ES-I3 (cell line): ENCODE data around the gene MIOX.

ENCODE experiments used
- H3K36me3 ChIP-seq: 2 replicates; pipeline ENCODE4 v1.6.1; 2013; ENCODE audit warnings: mild to moderate bottlenecking, low read length, control low read depth, moderate library complexity; ENCODE audit not compliant: insufficient read depth
- H3K4me1 ChIP-seq: 2 replicates; pipeline ENCODE4 v1.6.1; 2013; ENCODE audit warnings: mild to moderate bottlenecking, control low read depth, low read length; ENCODE audit not compliant: insufficient read depth
- H3K9ac ChIP-seq: 2 replicates; pipeline ENCODE4 v1.6.1; 2013; ENCODE audit warnings: low read depth, mild to moderate bottlenecking, low read length, moderate library complexity
- H3K9me3 ChIP-seq: 2 replicates; pipeline ENCODE4 v1.6.1; 2013; ENCODE audit warnings: mild to moderate bottlenecking, low read length, moderate library complexity; ENCODE audit not compliant: control insufficient read depth, insufficient read depth

The MIOX gene

DNA sequence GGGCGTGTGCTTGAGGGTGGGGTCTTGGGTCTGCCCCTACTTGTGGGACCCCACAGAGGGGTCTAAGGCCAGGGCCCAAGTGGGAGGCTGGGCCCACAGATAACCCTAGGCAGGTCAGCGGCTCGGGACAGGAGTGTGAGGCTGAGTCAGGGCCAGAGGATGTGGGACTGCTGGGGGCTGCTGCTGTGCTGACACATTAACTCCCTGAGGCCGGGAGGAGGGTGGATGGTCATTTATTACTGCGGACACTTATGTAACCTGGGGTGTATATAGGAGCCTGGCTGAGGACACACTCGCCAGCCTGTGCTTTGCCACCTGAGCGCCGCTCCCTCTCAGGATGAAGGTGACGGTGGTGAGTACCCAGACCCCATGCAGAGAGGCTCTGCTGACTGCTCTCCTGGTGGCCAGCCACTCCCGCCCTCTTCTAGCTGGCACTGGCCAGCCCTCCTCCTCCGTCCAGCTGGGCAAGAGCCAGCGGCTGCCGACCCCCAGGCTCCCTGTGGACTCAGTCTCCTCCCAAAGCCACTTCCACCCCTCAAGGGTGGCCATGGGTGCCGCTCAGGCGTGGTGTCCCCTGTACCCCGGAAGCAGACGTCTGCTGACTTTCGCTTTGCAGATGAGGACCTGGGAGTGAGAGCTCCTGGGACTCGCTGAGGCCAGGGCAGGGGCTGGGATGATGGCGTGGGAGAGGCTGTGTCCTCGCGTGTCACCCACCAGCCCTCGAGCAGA, at the start of gene MIOX:
Gene MIOX, plus strand, starts transcription at position 299 of the 729 bp plus-strand sequence. Its CDS starts 39 bp downstream, at position 338.
- H3K4me1 ChIP-seq = no peaks in the 10 kb centered on the region
- no peak within 1 kb of the TSS for H3K9ac ChIP-seq
- no peaks in the 10 kb centered on the region; the same call in 1 of the 2 replicates for H3K36me3 ChIP-seq
- no peaks in the 10 kb centered on the region for H3K9me3 ChIP-seq

DNA sequence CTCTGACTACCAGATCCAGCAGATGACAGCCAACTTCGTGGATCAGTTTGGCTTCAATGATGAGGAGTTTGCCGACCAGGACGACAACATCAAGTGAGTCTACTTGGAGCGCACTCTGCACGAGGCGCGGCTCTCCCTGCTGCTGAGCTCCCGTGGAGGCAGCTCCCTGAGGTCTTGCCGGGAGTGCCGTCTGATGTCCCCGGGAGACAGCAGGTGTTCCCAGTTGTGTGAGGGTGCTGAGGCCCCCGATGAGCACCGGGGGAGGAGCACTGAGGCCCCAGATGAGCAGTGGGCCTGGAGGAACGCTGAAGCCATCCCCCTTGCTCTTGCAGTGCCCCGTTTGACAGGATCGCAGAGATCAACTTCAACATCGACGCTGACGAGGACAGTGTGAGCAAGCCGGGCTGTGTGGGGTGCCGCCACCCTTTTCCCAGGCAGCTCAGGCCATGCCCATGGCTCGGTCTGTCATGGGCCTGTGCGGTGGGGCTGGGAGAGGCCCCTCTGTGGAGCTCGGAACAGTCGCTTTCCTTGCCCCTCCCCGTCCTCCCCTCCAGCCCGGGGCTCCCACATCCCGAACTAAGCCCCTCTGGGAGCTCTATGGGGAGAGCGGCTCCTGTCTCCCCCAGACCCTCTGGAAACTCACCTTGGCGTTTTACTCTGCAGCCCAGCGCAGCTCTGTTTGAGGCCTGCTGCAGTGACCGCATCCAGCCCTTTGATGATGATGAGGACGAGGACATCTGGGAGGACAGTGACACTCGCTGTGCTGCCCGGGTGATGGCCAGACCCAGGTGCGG, 49.0 kb upstream of the MIOX start:
- no peak overlapping the region for H3K9ac ChIP-seq
- no peaks in the 10 kb centered on the region for H3K4me1 ChIP-seq
- H3K36me3 ChIP-seq = no peaks in the 10 kb centered on the region; the same call in 1 of the 2 replicates

DNA sequence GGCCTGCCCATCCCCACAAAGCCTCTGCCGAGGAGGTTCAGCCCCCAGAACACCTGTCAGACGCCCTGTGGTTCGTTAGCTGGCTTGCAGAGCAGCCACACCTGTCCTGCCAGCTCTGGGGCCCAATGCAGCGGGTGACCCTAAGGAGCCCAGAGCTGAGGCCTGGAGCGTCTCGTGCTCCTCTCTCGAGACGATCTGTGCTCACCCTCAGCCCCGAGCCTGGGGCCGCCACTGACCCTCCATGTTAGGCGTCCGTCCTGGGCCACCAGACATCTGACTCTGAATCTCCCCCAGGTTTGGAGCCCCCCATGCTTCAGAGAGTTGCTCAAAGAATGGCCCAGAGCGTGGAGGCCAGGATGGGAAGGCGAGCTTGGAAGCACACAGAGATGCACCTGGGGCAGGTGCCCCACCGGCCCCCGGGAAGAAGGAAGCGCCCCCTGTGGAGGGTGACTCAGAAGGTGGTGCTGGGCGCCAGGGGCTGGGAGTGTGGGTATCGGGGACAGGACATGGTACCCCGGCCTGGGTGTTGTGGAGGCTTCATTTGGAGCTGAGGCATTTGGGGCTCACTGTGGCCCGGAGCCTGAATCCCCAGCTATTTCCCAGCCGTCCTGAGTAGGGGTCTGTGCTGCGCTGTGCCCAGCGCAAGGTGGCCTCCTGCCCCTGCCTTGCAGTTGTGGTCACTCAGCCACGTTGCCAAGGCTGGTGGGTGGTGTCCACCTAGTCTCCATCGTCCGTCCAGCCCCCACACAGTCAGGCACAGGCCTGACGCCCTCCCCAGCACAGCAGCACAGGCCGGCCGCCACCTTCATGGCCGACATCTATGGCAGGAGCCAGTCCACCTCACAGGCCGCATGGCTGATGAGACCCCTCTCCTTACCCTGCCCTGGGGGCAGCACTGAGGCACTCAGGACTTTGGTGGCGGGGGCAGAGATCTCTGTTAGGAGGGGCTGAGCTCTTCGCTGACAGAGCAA, 48.1 kb upstream of the MIOX start:
- no peaks in the 10 kb centered on the region for H3K4me1 ChIP-seq
- H3K36me3 ChIP-seq = no peaks in the 10 kb centered on the region; the same call in 1 of the 2 replicates
- H3K9ac ChIP-seq = no peak overlapping the region
- H3K9me3 ChIP-seq = no peaks in the 10 kb centered on the region

More for the DNA sequence above, 49.0 kb upstream of the MIOX start:
- H3K9me3 ChIP-seq = no peaks in the 10 kb centered on the region

DNA sequence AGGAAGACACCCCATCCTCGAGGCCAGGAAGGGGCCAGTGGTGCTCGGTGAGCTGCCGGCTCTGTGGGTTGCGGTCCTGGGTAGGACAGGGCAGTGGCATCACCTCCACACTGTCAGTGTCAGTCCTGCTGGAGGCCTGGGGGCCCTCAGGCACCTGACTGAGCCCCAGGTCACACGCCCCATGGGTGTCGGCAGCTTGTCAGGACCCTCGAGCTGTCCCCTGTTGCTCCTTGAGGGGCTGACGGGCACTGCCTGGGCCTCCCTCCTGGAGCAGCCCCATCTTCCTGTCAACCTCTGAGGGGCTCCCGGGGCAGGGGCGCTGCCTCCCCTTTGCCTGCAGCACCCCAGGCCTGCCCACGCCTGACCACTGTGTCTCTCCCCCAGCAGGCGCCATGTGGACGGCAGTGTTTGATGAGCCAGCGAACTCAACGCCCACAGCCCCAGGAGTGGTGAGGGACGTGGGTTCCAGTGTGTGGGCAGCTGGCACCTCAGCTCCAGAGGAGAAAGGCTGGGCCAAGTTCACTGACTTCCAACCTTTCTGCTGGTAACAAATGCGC, 47.3 kb upstream of the MIOX start:
- no peaks in the 10 kb centered on the region for H3K4me1 ChIP-seq
- H3K9ac ChIP-seq = no peak overlapping the region
- H3K36me3 ChIP-seq = no peaks in the 10 kb centered on the region; the same call in 1 of the 2 replicates
- no peaks in the 10 kb centered on the region for H3K9me3 ChIP-seq

DNA sequence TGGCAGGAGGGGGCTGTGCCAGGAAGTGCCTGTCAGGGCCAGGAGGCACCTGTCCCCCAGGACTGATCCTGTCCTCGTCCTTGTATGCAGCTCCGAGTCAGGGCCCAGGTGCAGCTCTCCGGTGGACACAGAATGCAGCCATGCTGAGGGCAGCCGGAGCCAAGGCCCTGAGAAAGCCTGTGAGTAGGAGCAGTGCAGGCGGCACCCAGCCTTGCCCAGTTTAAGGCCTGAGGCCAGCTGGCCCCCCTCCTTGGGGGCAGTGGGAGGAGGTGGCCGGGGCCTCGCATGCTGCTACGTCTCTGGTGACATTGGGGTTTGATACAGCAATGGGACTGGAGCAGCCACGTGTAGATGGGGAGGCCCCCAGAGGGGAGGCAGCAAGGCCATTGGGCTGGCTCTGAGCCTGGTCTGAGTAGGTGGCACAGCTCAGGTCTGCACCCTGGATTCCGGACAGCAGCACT, 46.8 kb upstream of the MIOX start:
- Histone ChIP-seq H3K36me3 (no peaks in the 10 kb centered on the region; the same call in 1 of the 2 replicates), H3K9ac (no peak overlapping the region), H3K4me1 (no peaks in the 10 kb centered on the region), H3K9me3 (no peaks in the 10 kb centered on the region)

DNA sequence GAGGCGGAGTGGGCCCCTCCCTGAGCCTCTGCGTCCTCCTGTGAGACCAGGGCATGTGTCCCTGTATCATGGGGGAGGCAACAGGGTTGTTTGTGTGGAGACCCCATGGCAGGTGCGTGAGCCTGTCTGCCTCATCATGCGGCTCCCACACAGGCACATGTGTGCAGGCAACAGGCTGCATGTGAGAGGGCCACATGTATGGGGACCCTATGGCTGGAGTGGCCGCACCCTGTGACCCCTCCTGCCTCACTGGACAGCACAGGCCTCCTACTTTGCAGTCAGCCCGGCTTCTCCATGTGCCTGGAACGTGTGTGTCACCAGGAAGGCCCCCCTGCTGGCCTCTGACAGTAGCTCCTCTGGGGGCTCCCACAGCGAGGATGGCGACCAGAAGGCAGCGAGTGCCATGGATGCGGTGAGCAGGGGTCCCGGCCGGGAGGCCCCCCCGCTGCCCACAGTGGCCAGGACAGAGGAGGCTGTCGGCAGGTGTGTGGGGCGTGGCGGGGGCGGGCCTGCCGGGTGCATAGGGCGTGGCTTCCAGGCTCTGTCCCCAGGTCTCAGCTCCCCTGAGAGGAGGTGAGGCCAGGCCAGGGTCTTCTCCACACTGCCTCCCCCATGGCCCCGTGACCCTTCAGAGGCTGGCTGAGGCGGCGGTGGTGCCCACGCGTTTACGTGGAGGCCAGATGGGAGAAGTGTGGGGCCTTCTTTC, 46.0 kb upstream of the MIOX start:
- Histone ChIP-seq H3K9ac (no peak overlapping the region), H3K4me1 (no peaks in the 10 kb centered on the region), H3K36me3 (no peaks in the 10 kb centered on the region), H3K9me3 (no peaks in the 10 kb centered on the region)

DNA sequence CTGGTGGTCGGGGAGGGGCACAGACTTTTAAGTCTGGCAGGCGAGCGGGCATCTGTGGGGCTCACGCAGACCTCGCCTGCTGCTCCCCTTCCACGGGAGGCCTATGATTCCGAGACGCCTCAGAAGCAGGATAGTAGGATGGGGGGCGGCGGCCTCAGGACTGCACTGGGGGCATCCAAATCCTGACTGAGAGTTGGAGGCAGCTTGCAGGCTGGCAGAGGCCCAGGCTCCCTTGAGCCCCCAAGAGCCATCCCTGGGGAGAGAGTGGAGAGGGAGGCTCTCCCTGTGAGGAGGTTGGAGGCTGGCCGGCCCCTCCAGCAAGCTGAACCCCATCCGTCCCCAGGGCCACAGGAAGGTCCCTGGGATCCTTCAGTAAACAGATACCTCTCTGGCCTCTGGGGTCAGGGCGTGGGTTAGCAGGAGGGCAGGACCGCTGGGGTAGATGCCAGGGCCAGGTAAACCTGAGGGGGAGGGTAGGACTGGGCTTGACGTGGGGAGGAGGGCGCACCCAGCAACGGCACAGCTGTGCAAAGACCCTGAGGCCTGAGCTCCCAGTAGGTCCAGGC, 45.1 kb upstream of the MIOX start:
- no peaks in the 10 kb centered on the region for H3K36me3 ChIP-seq

DNA sequence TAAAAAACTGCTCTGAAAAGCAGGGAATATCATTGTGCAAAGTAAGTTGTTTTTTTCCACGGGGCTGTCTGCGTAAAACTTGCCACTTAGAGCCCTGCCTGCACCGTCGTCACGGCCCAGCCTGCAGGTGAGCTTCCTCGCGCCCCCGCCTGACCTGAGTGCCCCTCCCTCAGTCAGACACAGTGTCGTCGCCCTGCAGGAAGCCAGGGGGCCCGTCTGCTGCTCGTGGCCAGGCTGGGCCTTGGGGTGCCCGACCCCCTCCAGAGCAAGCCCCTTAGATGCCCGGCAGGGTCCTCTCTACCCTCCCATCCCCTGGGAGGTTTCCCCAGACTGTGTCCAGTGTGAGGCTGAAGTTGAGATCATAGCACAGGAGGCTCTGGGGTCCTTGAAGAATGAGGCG, 43.5 kb upstream of the MIOX start:
- no peak overlapping the region for H3K9ac ChIP-seq
- no peaks in the 10 kb centered on the region for H3K4me1 ChIP-seq
- peaks cover 3% of the 10 kb centered on the region; the same call in 1 of the 2 replicates for H3K36me3 ChIP-seq

More for the DNA sequence above, 45.1 kb upstream of the MIOX start:
- Histone ChIP-seq H3K9ac (no peak overlapping the region), H3K9me3 (no peaks in the 10 kb centered on the region), H3K4me1 (no peaks in the 10 kb centered on the region)

DNA sequence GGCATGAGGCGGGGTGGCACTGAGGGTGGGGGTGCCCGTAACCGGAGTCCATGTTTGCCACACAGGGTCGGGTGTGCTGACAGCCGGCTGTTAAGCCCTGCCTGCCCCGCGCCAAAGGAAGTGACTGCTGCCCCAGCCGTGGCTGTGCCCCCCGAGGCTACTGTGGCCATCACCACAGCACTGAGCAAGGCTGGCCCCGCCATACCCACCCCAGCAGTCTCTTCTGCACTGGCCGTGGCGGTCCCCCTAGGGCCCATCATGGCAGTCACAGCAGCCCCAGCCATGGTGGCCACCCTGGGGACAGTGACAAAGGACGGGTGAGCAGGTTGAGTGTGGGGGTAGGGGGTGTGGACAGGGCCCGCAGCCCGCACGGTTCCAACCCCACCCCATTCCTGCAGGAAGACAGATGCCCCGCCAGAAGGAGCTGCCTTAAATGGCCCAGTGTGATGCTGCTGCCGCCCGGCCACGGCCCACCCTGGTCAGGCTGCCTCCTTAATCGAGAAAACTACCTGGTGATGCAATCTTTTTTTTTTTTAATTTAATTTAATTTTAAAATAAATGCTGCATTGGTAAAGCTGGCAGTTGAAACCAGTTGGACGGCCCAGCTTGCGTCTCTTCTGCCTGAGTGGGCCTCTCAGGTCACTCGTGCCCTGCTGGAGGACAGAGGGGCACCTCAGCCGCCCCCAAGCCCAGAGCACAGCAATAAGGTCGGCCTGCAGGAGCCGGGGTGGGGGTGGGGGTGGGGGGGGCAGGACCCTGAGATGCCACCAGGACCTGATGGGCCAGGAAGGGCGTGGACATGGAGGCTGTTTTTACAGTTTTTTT, 42.6 kb upstream of the MIOX start:
- Histone ChIP-seq H3K36me3 (peaks cover 3% of the 10 kb centered on the region; the same call in 1 of the 2 replicates), H3K4me1 (no peaks in the 10 kb centered on the region), H3K9ac (no peak overlapping the region), H3K9me3 (no peaks in the 10 kb centered on the region)

More for the DNA sequence above, 43.5 kb upstream of the MIOX start:
- no peaks in the 10 kb centered on the region for H3K9me3 ChIP-seq

DNA sequence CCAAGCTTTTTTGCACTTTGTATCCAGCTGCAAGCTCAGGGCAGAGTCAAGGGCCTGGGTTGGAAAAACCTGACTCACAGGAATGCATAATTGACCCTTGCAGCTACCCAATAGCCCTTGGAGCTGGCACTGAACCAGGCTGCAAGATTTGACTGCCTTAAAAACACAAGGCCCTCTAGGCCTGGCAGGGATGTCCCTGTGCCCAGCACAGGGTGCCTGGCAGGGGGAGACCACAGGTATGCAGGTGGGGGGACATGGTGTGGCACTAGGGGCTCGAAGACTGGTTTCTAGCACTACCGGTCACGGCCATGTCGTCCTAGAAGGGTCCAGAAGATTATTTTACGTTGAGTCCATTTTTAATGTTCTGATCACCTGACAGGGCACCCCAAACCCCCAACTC, 42.0 kb upstream of the MIOX start:
- no peaks in the 10 kb centered on the region for H3K4me1 ChIP-seq
- H3K9ac ChIP-seq = no peak overlapping the region
- H3K9me3 ChIP-seq = no peaks in the 10 kb centered on the region
- peaks cover 3% of the 10 kb centered on the region; the same call in 1 of the 2 replicates for H3K36me3 ChIP-seq

DNA sequence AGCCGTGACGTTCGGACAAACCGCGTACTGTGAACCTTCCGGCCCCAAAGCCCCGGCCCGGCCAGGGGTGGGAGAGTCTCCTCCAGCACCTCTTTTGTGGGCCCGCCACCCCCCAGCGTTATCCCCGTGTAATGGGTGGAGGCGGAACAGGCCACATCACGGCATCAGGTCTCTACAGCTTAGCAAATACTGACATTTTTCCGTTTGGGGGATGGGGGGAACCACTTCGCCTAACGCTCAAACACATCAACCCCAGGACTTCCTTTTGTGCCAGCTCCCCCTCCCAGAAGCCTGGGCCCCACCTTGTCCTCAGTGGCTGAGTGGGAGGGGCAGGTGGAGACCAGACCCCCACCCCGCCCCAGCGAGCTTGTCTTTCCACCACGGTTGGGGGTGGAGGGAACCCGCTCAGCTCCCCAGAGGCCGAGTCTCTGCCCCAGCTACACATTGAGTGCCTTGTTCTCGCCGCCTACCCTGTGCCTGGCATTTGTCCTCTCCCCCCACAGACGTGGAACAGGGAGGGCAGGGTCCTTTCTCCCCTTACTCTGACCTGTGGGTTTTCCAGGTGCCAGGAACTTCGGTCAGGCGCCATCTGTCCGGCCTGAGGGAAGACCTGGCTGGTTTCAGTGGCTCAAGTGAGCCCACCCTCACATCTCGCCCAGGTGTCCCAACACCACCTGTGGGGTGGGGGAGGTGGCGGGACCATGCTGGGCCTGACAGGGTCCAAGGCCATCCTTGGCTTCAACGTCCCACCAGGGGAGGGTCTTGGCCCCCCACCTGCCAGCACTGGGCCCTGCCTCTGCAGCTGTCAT, 41.4 kb upstream of the MIOX start:
- Histone ChIP-seq H3K9me3 (no peaks in the 10 kb centered on the region), H3K4me1 (no peaks in the 10 kb centered on the region), H3K36me3 (peaks cover 3% of the 10 kb centered on the region; the same call in 1 of the 2 replicates), H3K9ac (no peak overlapping the region)
